ENCODE measurements around the gene ARRB2.

DNA sequence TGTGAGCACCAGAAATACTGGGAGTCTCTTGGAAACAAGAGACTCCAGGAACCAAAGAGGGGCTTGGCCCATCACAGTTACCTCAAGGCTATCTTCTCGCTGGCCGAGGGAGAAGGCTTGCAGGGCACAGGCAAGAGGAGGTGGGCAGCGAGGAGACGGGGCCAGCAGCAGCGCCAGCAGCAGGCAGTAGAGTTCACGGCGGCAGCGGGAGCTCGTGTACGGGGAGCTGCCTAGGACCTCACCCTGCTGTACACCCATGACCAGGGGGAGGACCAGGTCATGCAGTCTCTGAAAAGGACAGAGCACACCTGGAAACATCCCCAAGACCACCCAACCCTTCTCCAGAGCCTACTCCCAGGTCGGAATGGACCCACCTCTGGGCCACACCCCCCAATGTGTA, 37.3 kb upstream of the ARRB2 start:
- TF ChIP-seq, protein P1, sequence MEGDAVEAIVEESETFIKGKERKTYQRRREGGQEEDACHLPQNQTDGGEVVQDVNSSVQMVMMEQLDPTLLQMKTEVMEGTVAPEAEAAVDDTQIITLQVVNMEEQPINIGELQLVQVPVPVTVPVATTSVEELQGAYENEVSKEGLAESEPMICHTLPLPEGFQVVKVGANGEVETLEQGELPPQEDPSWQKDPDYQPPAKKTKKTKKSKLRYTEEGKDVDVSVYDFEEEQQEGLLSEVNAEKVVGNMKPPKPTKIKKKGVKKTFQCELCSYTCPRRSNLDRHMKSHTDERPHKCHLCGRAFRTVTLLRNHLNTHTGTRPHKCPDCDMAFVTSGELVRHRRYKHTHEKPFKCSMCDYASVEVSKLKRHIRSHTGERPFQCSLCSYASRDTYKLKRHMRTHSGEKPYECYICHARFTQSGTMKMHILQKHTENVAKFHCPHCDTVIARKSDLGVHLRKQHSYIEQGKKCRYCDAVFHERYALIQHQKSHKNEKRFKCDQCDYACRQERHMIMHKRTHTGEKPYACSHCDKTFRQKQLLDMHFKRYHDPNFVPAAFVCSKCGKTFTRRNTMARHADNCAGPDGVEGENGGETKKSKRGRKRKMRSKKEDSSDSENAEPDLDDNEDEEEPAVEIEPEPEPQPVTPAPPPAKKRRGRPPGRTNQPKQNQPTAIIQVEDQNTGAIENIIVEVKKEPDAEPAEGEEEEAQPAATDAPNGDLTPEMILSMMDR (IDR thresholded peaks at IDR 0.05; ENCODE audit: control extremely low read depth in 1 of 3, insufficient read depth in 1 of 3, low read depth in 1 of 3, low read length in 3 of 3) = no peak
- TF ChIP-seq CHD2 (IDR thresholded peaks at IDR 0.05; ENCODE audit: low read length) = no peak
- TF ChIP-seq CREB1 (IDR thresholded peaks at IDR 0.05) = no peak
- TF ChIP-seq JUN (IDR thresholded peaks at IDR 0.05; ENCODE audit: low read depth, low read length) = no peak
- no peak for TF ChIP-seq EP300 (IDR thresholded peaks at IDR 0.05; ENCODE audit: borderline replicate concordance in 1 of 2, low read depth in 2 of 2, low read length in 2 of 2)
- TF ChIP-seq, protein P2, sequence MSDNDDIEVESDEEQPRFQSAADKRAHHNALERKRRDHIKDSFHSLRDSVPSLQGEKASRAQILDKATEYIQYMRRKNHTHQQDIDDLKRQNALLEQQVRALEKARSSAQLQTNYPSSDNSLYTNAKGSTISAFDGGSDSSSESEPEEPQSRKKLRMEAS (IDR thresholded peaks at IDR 0.05) = no peak
- TF ChIP-seq GABPA (IDR thresholded peaks at IDR 0.05; ENCODE audit: borderline replicate concordance, insufficient read depth, low read length) = no peak
- TF ChIP-seq, protein P3, sequence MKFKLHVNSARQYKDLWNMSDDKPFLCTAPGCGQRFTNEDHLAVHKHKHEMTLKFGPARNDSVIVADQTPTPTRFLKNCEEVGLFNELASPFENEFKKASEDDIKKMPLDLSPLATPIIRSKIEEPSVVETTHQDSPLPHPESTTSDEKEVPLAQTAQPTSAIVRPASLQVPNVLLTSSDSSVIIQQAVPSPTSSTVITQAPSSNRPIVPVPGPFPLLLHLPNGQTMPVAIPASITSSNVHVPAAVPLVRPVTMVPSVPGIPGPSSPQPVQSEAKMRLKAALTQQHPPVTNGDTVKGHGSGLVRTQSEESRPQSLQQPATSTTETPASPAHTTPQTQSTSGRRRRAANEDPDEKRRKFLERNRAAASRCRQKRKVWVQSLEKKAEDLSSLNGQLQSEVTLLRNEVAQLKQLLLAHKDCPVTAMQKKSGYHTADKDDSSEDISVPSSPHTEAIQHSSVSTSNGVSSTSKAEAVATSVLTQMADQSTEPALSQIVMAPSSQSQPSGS (IDR thresholded peaks at IDR 0.05; ENCODE audit: low read length) = no peak
- TF ChIP-seq POLR2A (IDR thresholded peaks at IDR 0.05; ENCODE audit: control extremely low read depth in 1 of 2, low read depth in 2 of 2, low read length in 2 of 2) = no peak
- no peak for TF ChIP-seq CEBPB (IDR thresholded peaks at IDR 0.05; ENCODE audit: low read depth, low read length)
- no peak for TF ChIP-seq EGR1 (IDR thresholded peaks at IDR 0.05; ENCODE audit: borderline replicate concordance, low read depth, low read length)
- no peak for TF ChIP-seq TAF1 (IDR thresholded peaks at IDR 0.05; ENCODE audit: low read depth, low read length)

All from H1 (cell line).